Activated CD4-positive, alpha-beta T cell treated with anti-CD3 and anti-CD28 coated beads for 48 hours (primary cell): ENCODE results near the gene SLC22A23.

Experiments
- DNase-seq: peaks from one replicate; pipeline ENCODE4 v3.0.0-alpha.2; 2020

Gene SLC22A23

DNA sequence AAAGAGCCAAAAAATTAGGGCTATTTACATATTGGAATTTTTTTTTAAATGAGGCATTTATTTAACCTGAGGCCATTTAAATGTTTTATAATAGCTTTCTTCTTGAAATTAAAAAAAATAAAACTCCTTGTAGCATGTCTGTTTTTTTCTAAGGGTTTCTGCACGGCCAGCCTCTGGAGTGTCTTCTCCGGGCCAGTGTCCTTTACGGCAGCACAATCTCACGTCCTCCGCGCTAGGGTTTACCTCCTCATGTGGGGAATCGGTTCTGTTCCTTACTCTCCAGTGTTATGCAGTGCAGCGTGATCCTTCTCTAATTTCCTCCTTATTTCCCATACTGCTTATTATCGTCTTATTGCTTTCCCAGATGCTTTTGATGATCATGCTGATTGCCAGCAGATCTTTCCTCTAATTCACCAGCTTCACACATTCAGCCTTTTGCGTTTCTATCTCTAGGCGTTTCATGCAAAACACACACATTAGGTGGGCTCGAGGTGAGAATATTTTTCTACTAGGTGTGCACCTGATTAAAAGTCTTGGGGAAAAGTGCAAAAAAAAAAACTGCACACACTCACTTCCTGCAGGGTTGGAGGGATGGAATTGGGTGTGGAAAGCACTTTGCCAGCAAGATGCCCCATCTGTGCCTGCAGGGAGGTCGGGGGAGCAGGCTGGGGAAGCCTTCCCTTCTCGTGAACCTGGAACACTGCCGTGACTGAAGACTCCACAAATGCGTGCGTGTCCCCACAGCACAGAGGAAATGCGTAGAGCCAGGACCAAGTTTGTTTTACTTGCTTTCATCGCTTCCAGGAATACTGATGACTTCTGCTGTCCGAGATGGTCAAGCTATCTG, 142.0 kb downstream of the SLC22A23 start:
- DNase-seq: no peak

DNA sequence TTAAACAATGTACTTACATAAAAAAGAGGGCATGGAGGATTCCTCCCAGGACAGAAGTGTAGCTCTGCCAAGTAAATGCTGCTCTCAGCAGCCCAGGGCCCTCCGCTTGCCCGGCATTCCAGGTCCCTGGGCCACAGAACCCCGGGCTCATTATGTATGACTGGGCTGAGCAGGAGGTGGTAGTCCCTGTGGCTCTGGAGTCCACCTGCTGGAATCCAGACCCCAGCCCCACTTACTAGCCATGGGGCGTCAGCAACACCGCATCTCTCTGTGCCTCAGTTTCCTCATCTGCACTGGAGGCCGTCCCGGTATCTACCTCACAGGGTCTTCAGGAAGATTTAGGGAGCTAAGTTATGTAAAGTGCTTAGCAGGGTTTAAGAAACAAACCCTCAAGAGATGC, 142.7 kb downstream of the SLC22A23 start:
- DNase-seq: no peak

DNA sequence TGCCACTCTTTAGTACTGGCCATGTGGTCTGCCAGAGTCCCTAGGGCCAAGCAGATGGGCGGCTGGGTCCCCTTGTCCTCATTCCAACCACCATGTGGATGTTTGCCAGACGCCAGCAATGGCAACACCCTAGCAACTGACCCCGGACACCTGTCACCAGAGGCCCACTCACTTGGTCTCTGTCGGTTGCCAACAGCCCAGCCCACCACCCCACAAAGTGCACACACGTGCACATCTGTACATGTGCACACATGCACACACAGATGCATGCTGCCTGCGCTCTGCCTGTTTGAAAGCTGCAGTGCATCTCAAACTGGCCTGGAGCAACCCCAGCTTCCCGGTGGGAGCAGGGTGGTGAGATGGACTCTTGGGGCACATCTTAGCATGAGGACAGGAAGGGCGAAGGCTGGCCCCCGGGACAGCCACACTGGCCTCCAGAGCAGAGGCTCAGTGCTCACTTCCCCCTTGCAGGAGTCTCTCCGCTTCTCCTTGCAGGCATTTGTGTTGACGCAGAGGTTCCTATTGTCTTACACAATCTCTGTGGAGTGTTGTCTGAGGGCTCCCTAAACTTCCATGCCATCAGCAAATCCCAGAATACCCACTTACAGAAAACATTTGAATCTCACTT, 144.1 kb downstream of the SLC22A23 start:
- DNase-seq: no peak

DNA sequence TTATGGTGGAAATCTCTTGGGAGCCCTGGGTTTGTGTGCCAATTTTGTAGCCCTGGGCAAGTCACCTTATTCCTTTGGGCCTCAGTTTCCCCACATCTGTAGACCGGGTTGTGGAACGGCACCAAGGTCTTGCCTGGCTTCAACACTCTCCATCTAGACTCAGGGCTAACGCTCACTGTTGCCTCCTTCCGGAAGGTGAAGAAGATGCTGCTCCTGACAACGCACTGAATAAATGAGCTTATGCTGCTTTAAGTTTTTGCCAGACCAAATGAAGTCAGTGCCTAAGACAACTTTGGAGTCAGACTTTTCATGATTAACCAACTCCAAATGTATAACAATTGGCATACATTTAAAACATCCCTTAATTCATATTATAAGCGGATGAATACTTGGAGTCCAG, 145.0 kb downstream of the SLC22A23 start:
- DNase-seq: no peak

DNA sequence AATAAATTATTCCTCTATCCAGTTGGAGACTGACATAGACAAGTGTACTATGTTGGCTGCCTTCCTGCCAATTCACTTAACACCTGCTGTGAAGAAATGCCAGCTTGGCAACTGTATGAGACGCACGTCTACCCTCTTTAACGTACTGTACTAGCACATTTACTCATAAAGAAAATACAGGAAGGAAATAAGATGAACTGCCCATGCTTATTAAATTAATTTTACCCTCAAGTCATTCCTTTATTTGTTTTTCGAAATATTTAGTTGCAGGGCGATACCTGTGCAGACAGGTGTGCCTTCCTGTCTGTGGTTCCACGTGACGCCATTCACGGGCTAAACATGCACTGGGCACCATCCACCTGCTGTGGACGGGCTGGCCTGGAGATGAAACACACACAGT, 146.1 kb downstream of the SLC22A23 start:
- DNase-seq: no peak

DNA sequence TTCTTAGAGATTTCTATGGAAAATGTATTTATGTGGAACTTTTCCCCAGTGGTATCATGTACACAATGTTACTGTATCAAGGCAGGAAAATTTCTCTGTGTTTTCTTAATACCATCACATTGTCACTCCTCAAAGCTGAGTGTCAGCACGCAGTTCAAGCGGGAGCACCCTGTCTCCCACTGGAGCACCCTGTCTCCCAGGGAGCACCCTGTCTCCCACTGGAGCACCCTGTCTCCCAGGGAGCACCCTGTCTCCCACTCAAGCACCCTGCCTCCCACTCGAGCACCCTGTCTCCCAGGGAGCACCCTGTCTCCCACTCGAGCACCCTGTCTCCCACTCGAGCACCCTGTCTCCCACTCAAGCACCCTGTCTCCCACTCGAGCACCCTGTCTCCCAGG, 146.8 kb downstream of the SLC22A23 start:
- no peak for DNase-seq

DNA sequence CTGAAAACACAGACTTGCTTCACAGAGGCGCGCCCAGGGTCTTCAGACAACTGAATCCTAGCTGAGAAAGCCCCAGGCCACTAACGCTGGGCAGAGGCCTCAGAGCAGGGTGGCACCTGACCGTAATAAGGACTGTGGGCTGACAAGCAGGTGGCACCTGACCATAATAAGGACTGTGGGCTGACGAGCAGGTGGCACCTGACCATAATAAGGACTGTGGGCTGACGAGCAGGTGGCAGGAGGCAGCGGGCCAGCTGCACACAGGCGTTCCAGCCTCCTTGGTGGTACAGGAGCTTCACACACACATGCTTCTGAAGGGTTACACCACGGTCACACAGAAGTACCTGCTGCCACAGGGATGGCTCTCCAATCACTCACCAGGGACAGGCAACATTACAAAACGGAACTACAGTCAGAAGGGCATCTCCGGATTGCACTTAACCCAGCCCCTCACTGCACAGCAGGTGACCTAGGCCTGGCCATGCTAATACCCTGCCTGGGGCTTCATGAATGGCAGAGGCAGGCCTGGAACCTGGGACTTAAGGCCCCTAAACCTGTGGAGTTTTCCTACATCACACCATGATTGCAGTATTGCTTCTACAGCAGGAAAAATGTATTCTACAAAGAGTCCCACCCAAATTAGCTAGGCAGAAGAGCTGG, 147.3 kb downstream of the SLC22A23 start:
- no peak for DNase-seq

DNA sequence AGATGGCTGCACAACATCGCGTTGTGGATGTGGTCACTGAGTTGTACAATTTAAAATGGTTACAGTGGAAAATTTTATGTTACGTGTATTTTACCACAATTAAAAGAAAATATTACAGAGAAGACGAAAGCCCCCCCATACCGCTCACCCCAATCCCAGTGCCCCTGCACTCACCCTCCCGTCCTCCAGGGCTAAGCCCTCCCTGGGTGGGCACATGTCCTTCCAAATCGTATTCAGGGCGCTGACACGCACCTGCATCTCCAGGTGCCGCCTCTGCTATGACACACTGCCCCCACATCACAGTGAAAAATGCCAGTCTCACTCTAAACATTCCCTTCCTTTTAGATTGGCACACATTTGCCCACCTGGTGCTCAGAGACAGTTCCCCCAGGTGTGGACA, 148.7 kb downstream of the SLC22A23 start:
- DNase-seq: no peak

DNA sequence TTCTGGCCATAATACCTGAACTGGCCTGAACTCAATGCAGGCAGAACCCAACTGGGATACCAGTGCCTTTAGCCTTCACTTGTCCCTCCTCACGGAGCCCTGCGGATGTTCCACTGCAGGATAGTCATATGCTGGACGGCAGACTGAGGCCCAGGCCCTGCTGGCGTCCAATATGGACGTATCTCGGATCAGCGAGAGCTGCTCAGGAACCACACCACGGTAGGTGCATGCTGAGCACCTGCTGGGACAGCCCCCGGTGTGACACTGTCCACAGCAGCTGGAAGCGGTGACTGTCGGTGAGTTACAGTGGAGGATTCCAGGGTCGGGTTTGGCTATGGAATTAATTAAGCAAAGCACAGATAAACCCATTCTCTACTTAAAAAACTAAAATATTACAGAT, 149.4 kb downstream of the SLC22A23 start:
- DNase-seq: no peak

DNA sequence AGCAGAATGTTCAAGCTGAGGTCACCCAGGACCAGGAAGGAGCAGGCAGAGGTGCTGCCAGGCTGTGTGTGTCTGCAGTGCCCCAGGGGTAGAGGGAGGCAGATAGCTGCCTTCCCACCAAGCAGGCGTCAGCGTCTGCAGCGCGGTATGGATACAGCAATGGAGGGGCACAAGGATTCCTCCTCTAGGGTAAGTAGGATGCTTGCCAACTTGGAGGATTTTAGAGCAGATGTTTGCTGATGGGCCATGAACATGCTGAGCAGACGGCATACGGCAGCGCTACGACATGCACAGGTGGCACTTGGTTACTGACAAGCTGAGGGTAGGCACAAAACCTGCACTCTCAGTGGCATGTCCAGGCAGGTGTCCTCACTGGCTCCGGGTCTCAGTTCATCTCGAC, 150.0 kb downstream of the SLC22A23 start:
- no peak for DNase-seq

DNA sequence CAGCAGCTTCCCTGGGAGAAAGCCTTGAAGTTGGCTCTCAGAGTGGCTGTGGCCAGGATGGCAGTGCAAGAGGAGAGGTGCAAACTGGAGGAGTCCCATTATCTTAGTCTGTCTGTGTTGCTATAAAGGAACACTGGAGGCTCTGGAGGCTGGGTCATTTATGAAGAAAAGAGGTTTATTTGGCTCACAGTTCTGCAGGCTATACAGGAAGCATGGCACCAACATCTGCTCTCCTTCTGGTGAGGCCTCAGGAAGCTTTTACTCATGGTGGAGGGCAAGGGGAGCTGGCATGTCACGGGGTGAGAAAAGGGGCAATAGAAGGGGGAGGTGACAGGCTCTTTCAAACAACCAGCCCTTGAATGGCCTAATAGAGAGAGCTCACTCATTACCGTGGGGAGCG, 151.0 kb downstream of the SLC22A23 start:
- DNase-seq: no peak

DNA sequence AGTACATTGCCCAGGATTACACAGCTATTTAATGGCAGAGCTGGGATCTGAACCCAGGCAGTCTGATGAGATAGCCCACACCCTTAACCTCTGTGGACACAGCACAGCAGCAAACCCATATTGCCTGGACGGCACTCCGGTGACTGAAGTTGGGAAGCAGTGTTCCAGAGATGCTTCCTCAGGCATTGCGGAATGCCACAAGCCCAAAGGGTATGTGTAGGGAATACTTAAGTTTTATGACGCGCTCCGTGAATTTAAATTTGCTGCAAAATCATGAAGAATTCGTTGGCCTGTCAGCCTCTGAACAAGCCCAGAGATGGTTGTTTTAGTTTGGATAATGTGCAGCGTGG, 151.7 kb downstream of the SLC22A23 start:
- no peak for DNase-seq

DNA sequence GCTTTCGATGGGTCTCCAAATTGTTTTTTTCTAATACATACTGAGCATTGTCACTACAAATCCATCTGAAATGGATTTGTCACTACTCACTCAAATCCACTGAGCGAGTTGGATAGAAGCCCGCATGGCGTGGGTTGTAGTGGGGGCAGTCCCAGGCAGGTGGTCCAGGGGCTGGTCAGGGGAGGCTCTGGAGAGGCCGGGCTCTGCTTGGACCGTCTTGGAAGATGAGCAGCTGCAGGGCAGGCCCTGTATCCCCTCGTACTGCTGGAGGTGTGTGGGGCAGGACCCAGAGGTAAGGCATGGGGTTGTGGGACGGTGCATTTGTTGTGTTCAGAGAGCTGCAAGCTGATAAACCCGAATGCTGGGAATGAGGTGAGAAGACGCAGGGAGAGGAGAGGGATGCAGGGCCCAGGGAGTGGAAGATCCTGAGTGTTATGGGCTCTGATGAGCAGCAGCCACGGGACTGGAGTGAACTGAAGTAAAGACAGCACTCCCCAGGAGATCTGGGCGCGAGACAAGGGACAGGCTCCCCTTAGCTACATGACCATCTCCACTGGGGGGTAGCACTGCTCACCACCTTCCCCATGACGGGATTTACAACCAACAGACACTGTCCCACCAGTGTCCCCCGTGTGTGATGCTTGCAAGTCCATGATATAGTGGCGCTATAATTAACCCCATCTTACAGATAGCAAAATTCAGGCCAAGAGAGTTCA, 152.2 kb downstream of the SLC22A23 start:
- DNase-seq: no peak

DNA sequence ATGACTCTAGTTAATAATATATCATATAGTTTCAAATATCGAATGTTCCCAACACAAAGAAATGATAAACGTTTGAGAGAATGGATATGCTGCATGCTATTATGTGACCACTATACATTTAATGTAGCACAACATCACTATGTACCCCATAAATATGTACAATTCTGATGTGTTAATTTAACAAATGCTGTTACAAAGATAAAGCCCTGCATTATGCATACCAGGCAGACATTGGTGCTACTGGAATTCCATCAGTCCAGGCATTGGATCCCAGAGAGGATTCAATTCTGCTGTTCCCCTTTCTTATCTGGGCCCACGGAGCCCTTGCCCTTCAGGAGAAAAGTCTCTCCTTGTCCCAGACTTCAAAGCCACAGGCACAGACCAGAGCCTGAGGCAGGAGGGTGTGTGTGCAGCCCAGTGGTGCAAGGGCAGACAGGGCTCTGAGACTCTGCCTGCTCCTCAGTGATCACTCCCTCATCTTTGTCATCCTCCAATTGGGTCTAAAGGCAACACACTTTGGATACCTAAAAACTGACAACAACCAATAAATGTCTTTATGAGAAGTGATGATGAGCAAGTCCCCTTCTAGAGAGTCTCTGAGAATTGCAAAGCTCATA, 152.9 kb downstream of the SLC22A23 start:
- no peak for DNase-seq

DNA sequence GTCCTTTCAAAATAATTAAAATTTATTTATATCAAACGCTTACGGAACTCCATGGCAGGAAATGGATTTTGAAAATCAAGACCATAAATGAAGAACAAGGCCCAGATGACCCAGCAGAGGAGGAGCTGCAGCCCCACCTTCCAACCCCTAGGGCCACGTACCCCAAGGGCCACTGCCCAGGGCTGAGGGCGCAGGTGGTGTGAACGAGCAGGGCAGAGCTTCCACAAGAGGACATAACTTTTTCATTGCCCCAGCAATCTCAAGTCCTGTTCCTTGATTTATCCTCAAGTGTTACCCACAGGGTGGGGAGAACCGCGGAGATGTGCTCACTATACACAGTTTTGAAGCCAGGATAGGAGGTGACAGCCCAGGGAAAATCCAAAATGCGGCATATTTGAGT, 155.3 kb downstream of the SLC22A23 start:
- no peak for DNase-seq

DNA sequence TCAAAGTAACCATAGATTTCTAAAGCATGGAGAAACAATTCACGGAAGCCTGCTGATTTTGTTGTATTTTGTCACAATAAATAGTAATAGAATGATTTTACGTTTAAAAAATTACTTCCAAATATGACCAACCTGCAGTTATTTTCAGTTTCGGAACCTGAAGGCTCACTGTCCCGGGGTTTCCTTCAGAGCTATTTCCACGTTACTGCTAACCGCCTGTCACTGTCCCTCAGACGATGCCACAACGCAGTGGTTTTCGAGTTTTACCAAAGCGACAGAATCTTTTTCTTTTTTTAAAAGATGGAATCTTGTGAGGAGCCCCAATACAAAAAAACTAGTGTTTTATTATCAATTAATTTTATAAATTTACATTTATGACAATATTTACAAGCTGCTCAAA, 157.6 kb downstream of the SLC22A23 start:
- no peak for DNase-seq

DNA sequence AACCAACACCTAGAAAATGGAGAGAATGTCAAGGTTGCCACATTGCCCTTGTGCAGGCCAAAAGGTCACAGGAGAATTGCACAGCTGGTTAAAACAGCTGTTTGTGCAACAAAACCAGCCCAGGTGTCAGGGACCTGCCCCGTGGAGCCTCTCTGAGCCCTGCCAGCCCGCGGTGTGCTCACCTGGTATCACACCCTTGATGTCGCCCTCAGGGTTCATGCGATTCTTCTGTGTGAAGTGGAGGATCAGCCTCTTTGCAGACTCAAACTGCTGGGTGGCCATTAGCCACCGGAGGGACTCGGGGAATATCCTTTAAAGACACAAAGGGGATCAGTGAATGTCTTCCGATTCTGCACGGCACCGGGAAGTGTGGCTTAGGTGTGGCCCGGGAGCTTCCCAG, 158.9 kb downstream of the SLC22A23 start:
- DNase-seq: no peak

DNA sequence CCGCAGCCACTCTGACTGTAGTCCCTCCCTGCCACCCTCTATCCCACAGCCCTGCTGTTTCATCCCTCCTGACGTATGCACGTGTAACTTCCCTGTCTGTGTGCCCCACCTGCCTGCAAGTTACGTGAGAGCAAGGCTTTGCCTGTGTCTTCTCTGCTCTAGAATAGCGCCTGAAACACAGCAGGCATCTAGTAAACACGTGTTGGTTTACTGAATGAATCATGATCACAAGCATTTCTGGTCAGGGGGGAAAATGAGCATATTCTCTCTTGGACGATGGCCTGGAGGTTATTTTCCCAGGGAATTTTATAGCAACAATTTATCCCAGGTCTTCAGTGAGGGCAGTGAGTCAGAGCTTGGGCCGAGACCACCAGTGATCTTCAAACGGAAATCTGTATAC, 159.8 kb downstream of the SLC22A23 start:
- no peak for DNase-seq

DNA sequence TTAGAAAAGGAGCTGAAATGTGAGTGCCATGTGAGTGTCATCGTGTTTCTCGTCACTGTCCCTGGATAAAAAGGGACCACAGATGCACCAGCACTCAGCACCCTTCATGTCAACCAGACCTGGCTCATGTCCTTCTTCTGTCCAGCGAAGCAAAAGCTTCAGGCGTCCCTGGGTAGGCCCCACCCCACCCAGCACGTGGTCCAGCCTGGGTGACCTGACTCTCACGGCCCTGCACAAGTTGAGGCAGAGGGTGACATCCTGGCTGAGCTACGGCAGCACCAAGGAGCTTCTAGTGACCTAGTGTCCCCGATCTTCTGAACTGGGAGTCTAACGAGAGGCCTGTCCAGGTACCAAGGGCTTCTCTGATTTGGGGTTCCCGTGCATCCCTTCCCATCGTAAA, 160.3 kb downstream of the SLC22A23 start:
- no peak for DNase-seq

DNA sequence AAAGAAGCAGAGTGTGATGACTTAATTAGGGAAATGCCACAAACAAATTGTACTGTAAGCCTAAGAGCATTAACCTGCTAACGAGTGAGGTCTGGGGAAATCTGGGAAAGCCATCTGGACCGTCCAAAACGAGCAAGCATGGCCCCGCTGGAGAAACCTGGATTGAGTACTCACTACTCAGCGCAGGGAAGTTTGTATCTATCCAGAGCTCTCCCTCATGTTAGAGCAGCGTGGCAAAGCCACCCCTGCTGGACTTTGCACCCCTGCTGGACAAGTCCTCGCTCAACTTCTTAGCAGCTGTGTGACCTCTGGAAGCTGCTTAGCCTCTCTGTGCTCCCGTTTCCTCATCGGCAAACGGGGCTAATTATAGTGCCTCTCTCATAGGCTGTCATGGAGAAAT, 160.8 kb downstream of the SLC22A23 start:
- DNase-seq: no peak

DNA sequence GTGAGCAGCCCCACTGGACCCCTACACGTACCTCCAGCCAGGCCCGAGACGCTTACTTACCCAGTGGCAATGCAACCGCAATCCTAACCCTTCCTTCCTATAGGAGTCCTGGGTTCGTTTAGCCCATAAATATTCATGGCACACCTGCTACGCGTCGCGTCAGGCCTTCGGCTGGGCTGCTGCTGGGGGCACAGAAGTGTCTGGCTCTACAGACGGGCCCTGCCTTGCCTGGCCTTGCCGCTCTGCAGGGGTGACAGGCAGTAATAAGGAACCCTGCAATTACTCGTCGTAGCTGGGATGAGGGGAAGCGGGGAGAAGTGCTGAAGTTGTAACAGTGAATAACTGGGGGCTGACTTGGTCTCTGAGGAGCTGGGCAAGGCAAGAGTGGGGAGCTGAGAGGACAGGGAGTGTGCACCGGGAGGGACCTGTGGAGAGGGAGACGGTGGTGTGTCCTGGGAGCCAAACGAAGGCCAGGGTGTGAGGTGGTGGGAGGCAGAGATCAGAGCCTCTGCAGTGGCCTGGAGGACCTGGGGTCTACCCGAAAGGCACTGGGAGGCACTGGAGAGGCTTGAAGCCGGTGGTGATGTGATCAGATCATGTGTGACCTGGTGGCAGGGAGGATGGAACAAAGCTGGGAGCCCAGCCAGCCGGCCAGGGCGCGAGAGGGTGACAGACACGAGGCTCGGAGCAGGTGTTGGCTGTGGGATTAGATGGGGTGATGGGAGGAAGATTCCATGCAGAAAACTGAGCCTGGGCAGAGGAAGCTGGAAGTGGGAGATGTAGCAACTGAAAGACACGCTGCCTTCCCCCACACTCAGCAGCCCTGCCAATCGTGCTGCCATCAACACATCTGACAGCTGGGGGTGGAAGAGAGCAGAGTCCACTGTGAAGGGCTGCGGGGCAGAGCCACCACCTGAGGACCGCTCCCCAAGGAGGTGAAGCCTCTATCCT, 161.7 kb downstream of the SLC22A23 start:
- DNase-seq: no peak

DNA sequence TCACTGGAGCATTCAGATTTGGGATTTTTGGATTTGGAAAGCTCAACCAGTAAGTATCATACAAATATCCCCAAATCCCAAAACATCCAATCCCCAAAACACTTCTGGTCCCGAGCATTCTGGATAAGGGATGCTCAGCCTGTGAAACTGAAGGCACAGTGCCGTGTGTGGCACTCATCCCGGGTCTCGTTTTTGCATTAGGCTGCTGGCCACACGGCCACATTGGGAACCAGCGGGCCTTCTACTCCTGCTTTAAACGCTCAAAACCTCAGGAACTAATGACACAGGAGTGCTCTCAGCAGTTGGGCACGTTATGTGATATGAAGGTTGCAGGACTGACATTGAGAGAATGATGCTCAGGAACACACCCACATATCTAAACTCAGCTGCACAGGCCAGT, 162.5 kb downstream of the SLC22A23 start:
- DNase-seq: no peak
